GM19438 (cell line): Measurements from ENCODE around the gene ATP9A.
"Not testable (repeated sequence)": the region's sequence is repeated elsewhere in the genome, so short reads cannot be mapped to it uniquely, and the experiment has no call there.

Experiments
- ATAC-seq: cut with Tn5 transposase; IDR thresholded peaks from one replicate; pipeline ENCODE4 v1.9.1; 2021; ENCODE audit warnings: low read depth; ENCODE audit not compliant: unreplicated experiment

The ATP9A gene, protein sequence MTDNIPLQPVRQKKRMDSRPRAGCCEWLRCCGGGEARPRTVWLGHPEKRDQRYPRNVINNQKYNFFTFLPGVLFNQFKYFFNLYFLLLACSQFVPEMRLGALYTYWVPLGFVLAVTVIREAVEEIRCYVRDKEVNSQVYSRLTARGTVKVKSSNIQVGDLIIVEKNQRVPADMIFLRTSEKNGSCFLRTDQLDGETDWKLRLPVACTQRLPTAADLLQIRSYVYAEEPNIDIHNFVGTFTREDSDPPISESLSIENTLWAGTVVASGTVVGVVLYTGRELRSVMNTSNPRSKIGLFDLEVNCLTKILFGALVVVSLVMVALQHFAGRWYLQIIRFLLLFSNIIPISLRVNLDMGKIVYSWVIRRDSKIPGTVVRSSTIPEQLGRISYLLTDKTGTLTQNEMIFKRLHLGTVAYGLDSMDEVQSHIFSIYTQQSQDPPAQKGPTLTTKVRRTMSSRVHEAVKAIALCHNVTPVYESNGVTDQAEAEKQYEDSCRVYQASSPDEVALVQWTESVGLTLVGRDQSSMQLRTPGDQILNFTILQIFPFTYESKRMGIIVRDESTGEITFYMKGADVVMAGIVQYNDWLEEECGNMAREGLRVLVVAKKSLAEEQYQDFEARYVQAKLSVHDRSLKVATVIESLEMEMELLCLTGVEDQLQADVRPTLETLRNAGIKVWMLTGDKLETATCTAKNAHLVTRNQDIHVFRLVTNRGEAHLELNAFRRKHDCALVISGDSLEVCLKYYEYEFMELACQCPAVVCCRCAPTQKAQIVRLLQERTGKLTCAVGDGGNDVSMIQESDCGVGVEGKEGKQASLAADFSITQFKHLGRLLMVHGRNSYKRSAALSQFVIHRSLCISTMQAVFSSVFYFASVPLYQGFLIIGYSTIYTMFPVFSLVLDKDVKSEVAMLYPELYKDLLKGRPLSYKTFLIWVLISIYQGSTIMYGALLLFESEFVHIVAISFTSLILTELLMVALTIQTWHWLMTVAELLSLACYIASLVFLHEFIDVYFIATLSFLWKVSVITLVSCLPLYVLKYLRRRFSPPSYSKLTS

DNA sequence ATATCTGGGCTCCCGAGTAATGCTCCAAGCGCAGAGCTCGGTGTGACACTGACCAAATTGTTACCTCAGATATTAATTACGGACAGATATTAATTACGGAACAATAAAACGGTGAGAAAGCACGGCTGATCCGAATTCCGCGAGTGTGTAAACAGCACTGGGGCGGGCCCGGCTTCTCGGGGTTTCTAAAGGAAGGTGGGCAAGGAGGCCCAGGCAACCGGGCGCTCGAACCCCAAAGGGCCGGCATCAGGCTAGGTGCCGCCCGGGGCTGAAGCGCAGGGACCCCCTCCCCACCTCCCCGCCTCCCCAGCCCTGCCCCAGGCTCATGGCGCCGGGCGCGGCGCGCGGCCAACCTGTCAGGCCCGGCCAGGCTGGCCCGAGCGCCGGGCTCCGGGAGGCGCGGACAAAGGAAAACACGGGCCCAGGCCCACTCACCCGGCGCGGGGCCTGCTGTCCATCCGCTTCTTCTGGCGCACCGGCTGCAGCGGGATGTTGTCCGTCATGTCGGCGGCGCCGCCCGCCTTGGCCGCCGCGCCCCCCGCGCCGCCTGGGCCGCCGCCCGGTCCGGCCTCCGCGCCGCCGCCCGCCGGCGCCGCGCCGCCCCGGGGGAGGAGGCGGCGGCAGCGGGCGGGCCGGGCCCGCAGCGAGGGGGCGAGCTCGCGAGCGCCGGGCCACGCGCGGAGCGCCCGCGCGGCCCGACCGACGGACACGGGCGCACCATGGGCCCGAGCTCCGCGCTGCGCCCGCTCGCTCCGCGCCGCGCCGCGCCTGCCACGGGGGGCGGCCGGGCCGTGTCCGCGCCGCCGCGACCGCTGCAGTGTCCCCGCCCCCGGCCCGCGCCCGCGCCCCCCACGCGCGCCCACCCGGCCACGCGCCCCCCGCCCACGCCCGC lies at the start of gene ATP9A:
ATP9A (minus strand) TSS at position 524 of the 892 bp plus-strand sequence; CDS start at position 503, 21 bp downstream.
- ATAC-seq = no peak

DNA sequence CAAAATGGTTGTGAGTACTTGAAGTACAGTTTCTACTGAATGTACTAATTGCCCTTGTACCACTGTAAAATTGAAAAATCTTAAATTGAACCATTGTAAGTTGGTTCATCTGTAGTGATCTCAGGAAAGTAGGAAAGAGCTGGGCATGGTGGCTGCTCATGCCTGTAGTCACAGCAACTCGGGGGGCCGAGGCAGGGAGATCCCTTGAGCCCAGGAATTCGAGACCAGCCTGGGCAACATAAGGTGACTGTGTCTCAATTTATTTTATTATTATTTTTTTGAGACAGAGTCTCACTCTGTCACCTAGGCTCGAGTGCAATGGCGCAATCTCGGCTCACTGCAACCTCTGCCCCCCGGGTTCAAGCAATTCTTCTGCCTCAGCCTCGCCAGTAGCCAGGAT lies 48.7 kb upstream of the ATP9A start:
- not testable (repeated sequence) for ATAC-seq

DNA sequence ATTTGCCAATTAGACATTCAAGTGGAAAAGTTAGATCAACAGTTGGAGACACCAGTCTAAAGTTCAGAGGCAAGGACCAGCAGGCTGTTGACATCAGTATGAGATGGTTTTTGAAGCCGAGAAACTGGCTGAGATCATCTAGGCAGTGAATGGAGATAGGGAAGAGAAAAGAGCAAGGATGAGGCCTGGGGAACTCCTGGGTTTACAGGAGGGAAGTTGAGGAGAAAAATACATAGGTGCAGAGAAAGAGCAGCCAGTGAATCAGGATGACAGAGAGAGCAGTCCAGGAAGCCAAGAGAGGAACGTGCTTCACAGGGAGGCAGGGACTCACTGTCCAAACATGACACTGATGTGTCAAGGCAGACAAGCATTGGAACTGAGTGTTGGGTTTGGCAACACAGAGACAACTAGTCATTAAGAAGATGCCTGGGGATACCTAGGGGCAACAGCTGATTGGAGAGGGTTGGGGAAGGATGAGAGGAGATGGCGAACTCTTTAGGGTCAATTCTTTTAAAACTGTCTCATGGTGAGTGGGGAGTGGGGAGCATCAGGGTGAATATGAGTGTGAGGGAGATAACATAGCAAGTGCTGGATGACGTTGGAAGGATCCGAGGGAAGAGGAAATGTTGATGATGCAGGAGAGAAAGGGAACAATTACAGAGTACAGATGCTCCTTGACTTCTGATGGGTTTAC lies 47.3 kb upstream of the ATP9A start:
- no peak for ATAC-seq

DNA sequence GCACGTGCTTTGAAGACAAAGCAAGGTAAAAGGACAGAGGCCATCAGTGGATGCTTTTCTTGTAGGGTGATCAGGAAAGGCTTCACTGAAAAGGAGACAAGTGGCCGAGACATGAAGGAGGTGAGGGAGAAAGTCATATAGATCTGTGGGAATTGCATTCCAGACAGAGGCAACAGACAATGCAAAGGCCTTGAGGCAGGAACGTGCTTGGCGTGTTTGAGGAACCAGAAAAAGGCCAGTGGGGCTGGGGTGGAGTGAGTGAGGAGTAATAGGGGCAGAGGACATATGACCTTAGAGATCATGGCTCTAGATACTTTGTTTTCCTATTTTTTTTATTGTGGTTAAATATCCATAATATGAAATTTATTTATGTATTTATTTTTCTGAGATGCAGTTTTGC lies 44.7 kb upstream of the ATP9A start:
- ATAC-seq = no peak

DNA sequence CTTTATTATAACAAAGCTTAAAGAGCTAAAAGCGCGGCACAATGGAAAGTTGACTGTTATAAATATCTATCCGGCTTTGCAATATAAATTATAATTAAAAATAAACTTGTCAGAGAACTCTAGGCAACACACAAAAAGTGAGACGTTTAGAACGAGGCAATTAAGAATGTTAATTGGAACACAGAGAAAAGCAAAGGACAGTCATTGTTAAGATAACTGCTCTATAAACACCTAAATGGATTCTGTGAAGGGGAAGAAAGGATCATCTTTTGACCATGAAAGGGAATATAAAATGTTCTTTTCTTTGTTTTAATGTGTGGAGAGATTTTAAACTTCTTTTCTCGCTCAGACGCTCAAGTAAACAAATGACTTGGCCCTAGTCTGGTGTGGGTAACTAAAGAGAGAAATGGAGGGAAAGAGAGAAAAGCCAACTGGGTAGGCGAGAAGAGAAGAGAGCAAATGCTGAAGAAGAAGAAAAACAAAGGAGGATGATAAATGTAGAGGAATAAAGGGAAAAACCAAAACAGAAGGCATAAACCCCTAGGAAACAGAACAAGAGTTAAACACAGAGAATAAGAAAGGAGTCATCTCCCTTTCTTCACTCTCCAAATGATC lies 43.4 kb upstream of the ATP9A start:
- no peak for ATAC-seq

DNA sequence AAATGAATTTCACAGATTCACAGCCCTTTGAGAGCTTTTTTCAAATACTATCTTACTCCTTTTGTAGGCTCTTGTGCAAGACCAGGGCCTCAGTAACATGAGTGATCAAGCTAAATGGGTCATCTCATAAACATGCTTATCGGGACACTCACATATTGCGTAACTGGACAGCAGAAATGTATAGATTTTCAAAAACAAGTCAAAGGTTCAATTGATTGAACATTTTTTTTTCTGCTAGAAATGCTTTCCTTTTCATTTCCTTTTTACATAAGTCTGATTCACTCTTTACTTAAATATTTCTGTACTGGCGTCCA lies 42.8 kb upstream of the ATP9A start:
- ATAC-seq = no peak

DNA sequence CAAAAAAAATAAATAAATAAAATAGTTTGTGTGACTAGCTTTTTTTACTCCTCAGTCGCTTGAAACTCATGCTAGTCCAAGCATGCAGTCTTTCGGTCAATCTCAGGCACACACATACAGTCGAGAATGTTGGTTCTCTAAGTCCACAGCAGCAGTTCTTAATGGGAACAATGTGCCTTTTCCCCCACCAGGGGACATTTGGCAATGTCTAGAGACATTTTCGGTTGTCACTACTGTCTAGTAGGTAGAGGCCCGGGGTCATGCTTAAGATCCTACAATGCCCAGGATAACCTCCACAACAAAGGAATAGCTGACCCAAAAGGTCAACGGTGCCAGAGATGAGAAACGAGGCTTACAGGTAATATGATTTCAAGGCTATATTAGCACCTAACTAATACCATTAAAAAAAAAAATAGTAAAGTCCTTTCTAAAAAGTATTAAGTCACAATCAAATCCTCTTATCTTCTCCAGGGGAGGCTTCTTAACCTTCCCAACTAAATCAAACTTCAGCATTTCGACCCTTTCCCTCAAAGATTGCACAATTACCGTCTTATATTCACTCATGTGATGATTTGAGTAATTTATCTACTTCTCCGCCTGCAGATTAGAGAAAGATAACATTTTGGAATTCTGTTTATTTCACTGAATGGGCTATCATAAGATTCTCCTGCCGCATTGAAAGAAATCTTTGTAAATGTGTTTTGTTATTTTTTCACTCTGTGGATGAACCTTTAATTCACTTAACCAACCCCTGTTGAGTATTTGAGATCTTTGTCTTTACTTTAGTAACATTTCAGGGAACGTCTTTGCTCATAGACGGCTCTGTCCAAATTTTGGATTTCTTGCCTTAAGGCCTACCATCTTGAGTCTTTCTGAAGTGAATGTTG lies 42.2 kb upstream of the ATP9A start:
- ATAC-seq = no peak

DNA sequence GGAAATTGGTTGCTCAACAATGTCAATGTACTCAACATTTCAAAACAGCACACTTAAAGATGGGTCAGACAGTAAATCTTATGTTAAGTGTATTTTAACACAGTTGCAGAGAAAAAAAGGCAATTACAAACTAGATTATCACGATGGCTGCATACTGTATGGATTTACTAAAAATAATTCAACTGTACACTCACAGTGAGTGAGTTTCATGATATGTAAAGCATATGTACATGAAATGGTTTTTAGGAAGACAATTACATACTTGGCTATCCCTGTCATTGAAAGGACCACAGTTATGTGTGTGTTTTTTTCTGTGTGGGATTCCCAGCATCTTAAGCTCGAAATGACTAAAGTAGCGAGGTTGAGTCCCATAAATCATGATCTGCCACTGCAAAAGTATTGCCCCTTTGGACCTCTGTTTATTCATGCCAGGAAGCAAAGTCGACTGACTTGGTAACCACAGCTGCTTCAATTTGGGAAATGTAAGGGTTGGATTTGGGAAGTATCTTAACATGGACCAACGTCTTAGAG lies 39.6 kb upstream of the ATP9A start:
- no peak for ATAC-seq

DNA sequence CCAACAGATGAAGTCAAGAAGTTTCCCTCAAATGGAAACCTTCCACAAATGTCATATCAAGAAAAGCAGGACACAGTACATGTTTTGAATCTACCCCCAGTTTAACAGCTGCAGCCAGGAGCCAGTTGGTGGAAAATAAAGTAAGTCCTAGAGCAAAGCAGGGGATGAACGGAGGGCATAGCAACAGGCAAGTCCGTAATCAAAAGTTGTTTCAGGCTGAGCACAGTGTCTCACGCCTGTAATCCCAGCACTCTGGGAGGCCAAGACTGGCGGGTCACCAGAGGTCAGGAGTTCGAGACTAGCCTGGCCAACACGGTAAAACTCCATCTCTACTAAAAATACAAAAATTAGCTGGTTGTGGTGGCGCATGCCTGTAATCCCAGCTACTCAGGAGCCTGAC lies 36.6 kb upstream of the ATP9A start:
- no peak for ATAC-seq

DNA sequence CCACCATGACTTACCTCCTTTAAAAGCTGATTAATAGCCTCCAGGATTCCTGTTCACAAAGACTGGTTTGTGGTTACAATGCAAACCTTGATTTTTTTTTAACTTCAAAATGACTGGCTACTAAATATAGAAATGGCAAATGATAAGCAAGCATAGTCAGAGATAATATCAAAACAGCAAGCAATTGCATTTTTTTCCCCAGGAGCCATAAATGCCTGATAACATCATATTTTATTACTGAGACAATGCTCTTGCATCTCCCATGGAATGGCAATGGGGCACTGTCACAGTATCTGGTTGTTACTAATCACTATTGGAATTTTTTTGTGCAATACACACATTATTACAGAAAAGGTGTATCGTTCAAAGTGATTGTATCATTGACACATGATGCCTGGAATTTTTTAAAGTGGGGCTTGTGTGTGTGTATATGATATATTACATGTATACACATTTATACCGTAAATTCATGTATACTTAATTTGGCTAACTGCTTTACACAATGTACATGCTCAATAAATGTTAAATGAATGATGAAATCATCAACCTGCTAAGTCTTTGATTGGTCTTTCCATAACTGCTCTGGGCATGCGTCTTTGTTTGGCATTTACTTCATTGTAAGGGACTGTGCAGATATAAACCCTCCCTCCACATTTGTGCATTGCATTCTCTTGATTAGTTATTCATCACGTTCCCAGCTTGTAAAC lies 35.1 kb upstream of the ATP9A start:
- no peak for ATAC-seq

DNA sequence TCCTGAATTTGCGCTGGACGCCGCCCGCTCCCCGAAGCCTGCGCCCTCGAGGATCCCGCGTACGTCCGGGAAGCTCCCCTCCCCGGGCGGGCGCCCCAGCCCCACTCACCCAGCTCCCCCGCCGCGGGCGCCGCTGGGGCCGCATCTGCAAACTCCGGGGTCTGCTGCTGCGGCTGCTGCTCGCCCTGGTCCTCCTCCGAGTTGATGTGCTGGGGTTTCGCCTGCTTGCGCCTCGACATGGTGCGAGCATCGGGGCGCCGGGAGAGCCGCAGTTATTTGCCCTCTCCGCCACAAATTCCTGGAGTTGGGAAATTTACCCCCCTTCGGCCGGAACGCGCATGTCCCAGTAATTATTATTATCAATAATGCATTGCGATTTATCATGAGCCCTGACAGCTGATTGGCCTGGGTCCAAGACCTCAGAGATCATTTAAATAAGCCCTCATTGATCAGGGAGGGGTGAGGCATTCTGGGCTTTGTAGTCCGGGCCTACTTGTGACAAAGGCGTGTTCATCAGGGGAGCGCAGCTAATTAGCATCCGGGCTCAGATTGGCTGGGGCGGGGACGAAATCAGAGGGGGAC lies 34.1 kb upstream of the ATP9A start, which contains the start of gene SALL4:
SALL4 (minus strand) TSS at position 352 of the 582 bp plus-strand sequence; CDS start at position 239, 113 bp downstream.
- ATAC-seq = no peak

DNA sequence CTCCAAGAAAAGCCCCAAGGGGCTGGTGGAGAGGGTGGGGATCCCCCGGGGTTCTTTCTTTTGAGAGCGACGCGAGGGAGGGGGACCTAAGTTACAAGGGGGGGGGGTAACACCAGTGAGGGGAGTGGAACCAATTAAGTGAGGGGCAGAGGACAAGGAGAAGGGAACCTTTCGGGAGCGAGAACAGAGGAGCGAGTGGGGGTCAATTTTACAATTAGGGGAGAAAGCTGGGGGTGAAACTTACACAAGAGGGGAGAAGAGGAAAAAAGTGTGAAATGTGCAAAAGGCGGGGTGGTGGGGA lies 33.6 kb upstream of the ATP9A start:
- no peak for ATAC-seq

DNA sequence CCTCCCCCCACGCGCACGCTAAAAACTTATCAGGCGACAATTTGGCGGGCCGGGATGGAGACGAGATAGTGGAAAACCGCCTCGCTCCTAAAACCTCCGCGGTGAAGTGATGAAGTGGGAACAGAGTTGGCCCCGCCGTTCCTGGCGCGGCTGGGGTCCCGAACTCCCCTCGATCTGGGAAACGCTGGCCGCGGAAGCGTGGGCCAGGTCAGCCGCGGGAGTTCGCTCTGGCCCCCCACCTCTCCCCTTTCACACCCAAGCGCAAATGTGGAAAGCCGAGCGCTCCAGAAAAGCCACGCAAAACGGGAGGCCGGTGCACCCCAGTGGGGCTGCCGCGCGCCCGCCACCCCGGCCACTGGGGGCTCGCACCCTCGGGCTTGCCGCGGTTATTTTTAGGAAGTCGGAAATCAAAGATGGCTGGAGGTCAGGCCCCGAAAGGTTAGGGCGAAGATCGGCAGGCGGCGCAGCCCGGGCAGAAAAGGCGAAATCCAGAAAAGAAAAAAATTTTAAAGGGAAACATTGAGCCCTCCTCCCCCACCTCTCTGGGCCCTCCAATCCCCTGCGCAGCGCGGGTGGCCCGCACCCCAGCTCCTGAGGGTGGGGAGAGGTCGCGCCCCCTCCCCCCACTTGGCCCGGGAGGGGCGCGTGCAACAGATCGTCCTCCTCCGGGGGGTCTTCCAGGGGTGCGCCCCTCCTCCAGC lies 33.1 kb upstream of the ATP9A start:
- ATAC-seq = no peak

DNA sequence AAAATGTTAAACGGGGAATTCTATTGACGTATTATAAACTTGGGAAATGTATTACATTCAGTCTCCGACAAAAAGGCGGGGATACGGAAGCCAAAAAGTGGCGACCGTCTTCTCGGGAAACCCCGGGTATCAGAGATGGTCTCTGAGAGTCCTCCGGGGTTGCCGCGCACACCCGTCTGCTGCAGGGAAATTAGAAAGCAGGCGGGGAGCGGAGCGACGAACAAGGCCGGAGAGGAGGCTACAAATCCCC lies 32.6 kb upstream of the ATP9A start:
- no peak for ATAC-seq

DNA sequence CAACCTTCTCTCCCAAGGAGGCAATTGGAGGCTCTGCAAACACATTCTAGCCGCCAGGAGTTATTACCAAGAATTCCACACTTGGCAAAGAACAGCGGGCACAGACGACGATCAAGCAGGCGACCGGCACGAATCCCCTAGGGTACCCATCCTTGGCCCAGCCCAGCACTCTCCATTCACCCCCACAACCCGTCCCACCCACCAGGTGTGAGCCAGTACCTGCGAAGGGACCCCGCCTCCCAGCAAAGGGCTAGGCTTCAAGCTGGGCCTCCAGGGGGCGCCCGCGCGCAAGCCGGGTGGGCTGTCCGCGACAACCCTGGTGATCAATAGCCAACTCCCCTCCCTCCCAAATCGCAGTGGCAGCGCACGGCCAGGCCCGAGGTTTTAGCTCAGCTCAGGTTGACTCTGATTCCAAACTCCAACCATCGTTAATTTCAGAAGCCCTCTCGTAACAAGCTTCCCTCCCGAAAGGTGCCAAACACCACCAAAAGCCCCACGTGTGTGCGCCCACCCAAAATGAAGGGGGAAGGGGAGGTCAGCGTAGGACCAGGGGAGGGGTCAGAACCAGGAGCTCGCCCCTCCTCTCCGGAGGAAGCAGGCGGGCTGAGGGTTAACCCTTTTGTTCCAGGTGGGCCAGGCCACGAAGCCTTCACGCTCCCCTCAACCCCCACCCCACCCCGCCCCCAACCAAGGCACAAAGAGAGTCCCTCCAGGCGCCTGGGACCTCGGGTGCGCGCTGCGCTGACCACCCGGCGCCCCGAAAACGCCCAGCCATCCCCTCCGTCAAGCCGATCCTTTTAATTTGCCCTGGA lies 32.1 kb upstream of the ATP9A start:
- no peak for ATAC-seq

DNA sequence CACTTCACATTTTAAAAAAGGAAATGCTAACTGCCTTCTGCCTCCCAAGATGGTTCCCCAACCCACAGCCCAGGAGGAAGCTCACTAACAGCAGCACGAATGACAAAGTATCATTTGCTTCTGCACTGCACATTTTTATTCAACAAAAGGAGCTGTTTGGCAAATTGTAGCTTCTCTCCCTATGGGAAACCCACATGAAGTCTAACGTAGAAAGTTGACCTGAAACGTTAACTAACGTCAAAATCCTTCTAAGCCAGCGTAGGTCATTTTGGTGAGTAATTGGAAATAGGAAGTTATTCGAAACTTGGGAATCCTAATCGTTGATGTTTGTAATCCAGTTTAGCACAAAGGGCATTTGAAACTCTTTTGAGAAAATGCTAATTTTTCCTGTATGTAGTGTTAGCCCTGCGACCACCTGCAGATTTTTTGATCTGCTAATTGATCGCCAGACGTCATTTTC lies 31.2 kb upstream of the ATP9A start:
- ATAC-seq = no peak
